HEK293 (cell line): Measurements from ENCODE around the gene AARS2.

ENCODE experiments used
- GLIS1 ChIP-seq: fragments of 450-650 bp; formaldehyde crosslinking; IDR thresholded peaks from 2 replicates; pipeline ENCODE4 v1.5.1; 2016; ENCODE audit warnings: missing biosample characterization, missing genetic modification characterization
- KLF8 ChIP-seq: fragments of 450-650 bp; formaldehyde crosslinking; IDR thresholded peaks from 2 replicates; pipeline ENCODE4 v1.5.1; 2016; ENCODE audit warnings: missing biosample characterization, missing genetic modification characterization
- MZF1 ChIP-seq: fragments of 450-650 bp; formaldehyde crosslinking; IDR thresholded peaks from 2 replicates; pipeline ENCODE4 v1.5.1; 2017; ENCODE audit warnings: missing biosample characterization, missing genetic modification characterization, borderline replicate concordance
- PRDM2 ChIP-seq: fragments of 450-650 bp; formaldehyde crosslinking; IDR thresholded peaks from 2 replicates; pipeline ENCODE4 v1.5.1; 2016; ENCODE audit warnings: missing biosample characterization, missing genetic modification characterization, borderline replicate concordance
- PRDM4 ChIP-seq: fragments of 450-650 bp; formaldehyde crosslinking; IDR thresholded peaks from 2 replicates; pipeline ENCODE4 v1.5.1; 2017; ENCODE audit warnings: missing biosample characterization, missing genetic modification characterization
- ZFP41 ChIP-seq: fragments of 450-650 bp; formaldehyde crosslinking; IDR thresholded peaks from 2 replicates; pipeline ENCODE4 v1.5.1; 2016; ENCODE audit warnings: missing biosample characterization, missing genetic modification characterization, borderline replicate concordance
- ZNF335 ChIP-seq: fragments of 450-650 bp; formaldehyde crosslinking; conservative IDR thresholded peaks from 2 replicates; pipeline ENCODE4 v1.5.1; 2016; ENCODE audit warnings: missing biosample characterization, missing genetic modification characterization
- ZNF354C ChIP-seq: fragments of 450-650 bp; formaldehyde crosslinking; IDR thresholded peaks from 2 replicates; pipeline ENCODE4 v1.5.1; 2016; ENCODE audit warnings: missing biosample characterization, missing genetic modification characterization, low read depth, borderline replicate concordance
- ZNF37A ChIP-seq: fragments of 450-650 bp; IDR thresholded peaks from 2 replicates; pipeline ENCODE4 v1.5.1; 2018; ENCODE audit warnings: missing biosample characterization, missing genetic modification characterization
- ZNF626 ChIP-seq: fragments of 450-650 bp; sonication (Bioruptor Pico); formaldehyde crosslinking; IDR thresholded peaks from 2 replicates; pipeline ENCODE4 v1.5.1; 2018; ENCODE audit warnings: missing biosample characterization, missing genetic modification characterization, inconsistent platforms
- ZNF629 ChIP-seq: fragments of 450-650 bp; formaldehyde crosslinking; IDR thresholded peaks from 2 replicates; pipeline ENCODE4 v1.5.1; 2017; ENCODE audit warnings: missing biosample characterization, missing genetic modification characterization
- ZNF692 ChIP-seq: fragments of 450-650 bp; formaldehyde crosslinking; IDR thresholded peaks from 2 replicates; pipeline ENCODE4 v1.5.1; 2016; ENCODE audit warnings: missing biosample characterization, missing genetic modification characterization
- ZNF701 ChIP-seq: fragments of 450-650 bp; formaldehyde crosslinking; IDR thresholded peaks from 2 replicates; pipeline ENCODE4 v1.5.1; 2016; ENCODE audit warnings: missing biosample characterization, missing genetic modification characterization
- ZNF76 ChIP-seq: fragments of 450-650 bp; formaldehyde crosslinking; IDR thresholded peaks from 2 replicates; pipeline ENCODE4; 2016; ENCODE audit warnings: low read depth, missing biosample characterization, missing genetic modification characterization, borderline replicate concordance
- ZNF776 ChIP-seq: fragments of 450-650 bp; formaldehyde crosslinking; IDR thresholded peaks from 2 replicates; pipeline ENCODE4 v1.5.0; 2017; ENCODE audit warnings: missing biosample characterization, missing genetic modification characterization, borderline replicate concordance
- ZSCAN30 ChIP-seq: fragments of 450-650 bp; IDR thresholded peaks from 2 replicates; pipeline ENCODE4 v1.5.1; 2018; ENCODE audit warnings: missing biosample characterization, mild to moderate bottlenecking, missing genetic modification characterization, moderate library complexity
- TF ChIP-seq, protein P1 (sequence below): fragments of 450-650 bp; formaldehyde crosslinking; IDR thresholded peaks from 2 replicates; pipeline ENCODE4 v1.5.1; 2016; ENCODE audit warnings: missing biosample characterization, missing genetic modification characterization
- TF ChIP-seq, protein P2 (sequence below): fragments of 450-650 bp; formaldehyde crosslinking; conservative IDR thresholded peaks from 2 replicates; pipeline ENCODE4 v1.5.1; 2016; ENCODE audit warnings: low read depth, missing biosample characterization, missing genetic modification characterization
- TF ChIP-seq, protein P3 (sequence below): fragments of 450-650 bp; formaldehyde crosslinking; IDR thresholded peaks from 2 replicates; pipeline ENCODE4 v1.5.1; 2016; ENCODE audit warnings: missing biosample characterization, missing genetic modification characterization

AARS2 gene

GRCh38 chr6:44257025-44257752, 56.0 kb downstream of the AARS2 start, which contains the start of gene SLC35B2 (continued):
- no peak for TF ChIP-seq PRDM2 (tag by site-specific recombination)
- TF ChIP-seq ZNF626 (tag by site-specific recombination), result no peak
- TF ChIP-seq ZNF692, result peak; percentile 92
- TF ChIP-seq ZSCAN30 (tag by site-specific recombination), result peak; percentile 94
- TF ChIP-seq, protein P1, sequence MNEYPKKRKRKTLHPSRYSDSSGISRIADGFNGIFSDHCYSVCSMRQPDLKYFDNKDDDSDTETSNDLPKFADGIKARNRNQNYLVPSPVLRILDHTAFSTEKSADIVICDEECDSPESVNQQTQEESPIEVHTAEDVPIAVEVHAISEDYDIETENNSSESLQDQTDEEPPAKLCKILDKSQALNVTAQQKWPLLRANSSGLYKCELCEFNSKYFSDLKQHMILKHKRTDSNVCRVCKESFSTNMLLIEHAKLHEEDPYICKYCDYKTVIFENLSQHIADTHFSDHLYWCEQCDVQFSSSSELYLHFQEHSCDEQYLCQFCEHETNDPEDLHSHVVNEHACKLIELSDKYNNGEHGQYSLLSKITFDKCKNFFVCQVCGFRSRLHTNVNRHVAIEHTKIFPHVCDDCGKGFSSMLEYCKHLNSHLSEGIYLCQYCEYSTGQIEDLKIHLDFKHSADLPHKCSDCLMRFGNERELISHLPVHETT (tag by site-specific recombination), result peak; percentile 80
- no peak for TF ChIP-seq ZNF354C (tag by site-specific recombination)
- no peak for TF ChIP-seq PRDM4 (tag by site-specific recombination)
- no peak for TF ChIP-seq ZNF701 (tag by site-specific recombination)
- TF ChIP-seq MZF1 (tag by site-specific recombination), result no peak
- no peak for TF ChIP-seq ZFP41 (tag by site-specific recombination)
- peak; percentile 97 for TF ChIP-seq KLF8 (tag by site-specific recombination)
- peak; percentile 95 for TF ChIP-seq GLIS1
- TF ChIP-seq ZNF629 (tag by site-specific recombination), result peak; percentile 70
- TF ChIP-seq, protein P2, sequence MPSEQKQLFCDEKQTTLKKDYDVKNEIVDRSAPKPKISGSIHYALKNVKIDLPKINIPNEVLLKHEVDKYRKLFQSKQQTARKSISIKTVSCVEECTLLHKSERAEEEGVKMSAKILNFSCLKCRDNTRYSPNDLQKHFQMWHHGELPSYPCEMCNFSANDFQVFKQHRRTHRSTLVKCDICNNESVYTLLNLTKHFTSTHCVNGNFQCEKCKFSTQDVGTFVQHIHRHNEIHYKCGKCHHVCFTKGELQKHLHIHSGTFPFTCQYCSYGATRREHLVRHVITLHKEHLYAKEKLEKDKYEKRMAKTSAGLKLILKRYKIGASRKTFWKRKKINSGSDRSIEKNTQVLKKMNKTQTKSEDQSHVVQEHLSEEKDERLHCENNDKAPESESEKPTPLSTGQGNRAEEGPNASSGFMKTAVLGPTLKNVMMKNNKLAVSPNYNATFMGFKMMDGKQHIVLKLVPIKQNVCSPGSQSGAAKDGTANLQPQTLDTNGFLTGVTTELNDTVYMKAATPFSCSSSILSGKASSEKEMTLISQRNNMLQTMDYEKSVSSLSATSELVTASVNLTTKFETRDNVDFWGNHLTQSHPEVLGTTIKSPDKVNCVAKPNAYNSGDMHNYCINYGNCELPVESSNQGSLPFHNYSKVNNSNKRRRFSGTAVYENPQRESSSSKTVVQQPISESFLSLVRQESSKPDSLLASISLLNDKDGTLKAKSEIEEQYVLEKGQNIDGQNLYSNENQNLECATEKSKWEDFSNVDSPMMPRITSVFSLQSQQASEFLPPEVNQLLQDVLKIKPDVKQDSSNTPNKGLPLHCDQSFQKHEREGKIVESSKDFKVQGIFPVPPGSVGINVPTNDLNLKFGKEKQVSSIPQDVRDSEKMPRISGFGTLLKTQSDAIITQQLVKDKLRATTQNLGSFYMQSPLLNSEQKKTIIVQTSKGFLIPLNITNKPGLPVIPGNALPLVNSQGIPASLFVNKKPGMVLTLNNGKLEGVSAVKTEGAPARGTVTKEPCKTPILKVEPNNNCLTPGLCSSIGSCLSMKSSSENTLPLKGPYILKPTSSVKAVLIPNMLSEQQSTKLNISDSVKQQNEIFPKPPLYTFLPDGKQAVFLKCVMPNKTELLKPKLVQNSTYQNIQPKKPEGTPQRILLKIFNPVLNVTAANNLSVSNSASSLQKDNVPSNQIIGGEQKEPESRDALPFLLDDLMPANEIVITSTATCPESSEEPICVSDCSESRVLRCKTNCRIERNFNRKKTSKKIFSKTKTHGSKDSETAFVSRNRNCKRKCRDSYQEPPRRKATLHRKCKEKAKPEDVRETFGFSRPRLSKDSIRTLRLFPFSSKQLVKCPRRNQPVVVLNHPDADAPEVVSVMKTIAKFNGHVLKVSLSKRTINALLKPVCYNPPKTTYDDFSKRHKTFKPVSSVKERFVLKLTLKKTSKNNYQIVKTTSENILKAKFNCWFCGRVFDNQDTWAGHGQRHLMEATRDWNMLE (tag by site-specific recombination), result no peak
- TF ChIP-seq ZNF37A (tag by site-specific recombination), result peak; percentile 68; the same call in 1 of the 2 replicates
- TF ChIP-seq ZNF776, result no peak
- TF ChIP-seq ZNF76 (tag by site-specific recombination), result peak; percentile 56; the same call in 1 of the 2 replicates
- TF ChIP-seq, protein P3, sequence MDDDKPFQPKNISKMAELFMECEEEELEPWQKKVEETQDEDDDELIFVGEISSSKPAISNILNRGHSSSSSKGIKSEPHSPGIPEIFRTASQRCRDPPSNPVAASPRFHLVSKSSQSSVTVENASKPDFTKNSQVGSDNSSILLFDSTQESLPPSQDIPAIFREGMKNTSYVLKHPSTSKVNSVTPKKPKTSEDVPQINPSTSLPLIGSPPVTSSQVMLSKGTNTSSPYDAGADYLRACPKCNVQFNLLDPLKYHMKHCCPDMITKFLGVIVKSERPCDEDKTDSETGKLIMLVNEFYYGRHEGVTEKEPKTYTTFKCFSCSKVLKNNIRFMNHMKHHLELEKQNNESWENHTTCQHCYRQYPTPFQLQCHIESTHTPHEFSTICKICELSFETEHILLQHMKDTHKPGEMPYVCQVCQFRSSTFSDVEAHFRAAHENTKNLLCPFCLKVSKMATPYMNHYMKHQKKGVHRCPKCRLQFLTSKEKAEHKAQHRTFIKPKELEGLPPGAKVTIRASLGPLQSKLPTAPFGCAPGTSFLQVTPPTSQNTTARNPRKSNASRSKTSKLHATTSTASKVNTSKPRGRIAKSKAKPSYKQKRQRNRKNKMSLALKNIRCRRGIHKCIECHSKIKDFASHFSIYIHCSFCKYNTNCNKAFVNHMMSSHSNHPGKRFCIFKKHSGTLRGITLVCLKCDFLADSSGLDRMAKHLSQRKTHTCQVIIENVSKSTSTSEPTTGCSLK, result no peak
- TF ChIP-seq ZNF335, result peak; percentile 69; the same call in 1 of the 2 replicates
